GF-D8 (cell line): ENCODE data around the gene EPS8L1.
A peak's percentile ranks its signal among the peaks of the same experiment; 100 is the strongest.

Experiments
- DNase-seq: peaks from one replicate; lab custom pipeline; 2025; lab: John Stamatoyannopoulos, UW

The EPS8L1 gene

DNA sequence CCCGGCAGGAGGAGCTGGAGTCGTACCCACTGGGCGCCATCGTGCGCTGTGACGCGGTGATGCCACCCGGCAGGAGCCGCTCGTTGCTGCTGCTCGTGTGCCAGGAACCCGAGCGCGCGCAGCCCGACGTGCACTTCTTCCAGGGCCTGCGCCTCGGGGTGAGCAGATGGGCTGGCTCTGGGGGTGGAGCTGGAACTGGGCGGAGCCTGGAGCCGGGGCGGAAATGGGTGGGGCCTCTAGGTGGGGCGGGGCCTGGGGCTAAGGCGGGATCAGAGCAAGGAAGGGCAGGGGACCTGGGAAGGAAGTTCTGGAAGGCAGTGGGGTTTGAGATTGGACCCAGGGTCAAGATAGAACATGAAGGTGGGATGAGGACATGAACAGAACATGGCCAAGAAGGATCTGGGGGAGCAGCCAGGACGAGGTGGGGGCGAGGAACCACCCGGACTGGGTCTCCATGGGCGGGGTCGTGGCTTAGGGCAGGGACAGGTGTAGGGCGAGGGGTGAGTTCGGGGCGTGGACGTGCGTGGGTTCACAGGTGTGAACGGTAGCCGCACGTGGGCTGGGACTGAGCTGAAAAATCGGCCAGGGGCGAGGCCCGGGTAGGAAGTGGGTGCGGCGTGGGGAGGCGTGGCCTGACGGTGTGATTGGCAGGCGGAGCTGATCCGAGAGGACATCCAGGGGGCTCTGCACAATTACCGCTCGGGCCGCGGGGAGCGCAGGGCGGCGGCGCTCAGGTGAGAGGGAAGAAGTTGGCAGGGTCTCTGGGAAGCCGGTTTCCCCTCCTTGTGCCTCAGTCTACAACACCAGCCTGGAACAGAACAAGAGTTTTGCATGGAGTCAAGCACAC is 4.7 kb downstream of the EPS8L1 start:
- DNase-seq = peak; percentile 12

DNA sequence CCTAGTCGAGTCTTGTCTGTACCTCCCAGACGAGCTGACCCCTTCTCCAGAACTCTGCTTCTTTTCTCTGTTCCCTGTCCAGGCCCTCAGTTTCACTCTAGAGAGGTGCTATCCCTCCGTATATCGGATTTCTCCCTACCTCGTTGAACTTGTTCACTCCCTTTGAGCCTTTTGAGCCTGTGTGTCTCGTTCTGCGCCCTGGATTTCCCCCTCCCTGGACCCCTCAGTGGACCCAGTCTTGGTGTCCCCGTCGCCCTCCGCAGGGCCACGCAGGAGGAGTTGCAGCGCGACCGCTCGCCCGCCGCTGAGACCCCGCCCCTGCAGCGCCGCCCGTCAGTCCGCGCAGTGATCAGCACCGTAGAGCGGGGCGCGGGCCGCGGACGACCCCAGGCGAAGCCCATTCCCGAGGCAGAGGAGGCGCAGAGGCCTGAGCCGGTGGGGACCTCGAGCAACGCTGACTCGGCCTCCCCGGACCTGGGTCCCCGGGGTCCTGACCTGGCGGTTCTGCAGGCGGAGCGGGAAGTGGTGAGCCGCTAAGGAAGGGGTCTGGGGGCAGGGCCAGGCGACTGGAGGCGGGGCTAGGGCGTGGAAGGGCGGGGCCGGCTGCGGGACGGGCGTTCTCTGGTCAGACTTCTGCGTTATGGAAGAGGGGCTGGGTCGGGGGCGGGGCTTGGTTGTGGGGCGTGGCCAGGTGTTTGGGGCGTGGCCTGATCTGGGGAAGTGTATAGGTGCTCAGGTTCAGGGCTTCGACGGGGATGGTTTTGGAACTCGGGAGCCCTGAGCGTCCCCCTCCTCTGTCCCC is 5.5 kb downstream of the EPS8L1 start:
- peak; percentile 72 for DNase-seq

DNA sequence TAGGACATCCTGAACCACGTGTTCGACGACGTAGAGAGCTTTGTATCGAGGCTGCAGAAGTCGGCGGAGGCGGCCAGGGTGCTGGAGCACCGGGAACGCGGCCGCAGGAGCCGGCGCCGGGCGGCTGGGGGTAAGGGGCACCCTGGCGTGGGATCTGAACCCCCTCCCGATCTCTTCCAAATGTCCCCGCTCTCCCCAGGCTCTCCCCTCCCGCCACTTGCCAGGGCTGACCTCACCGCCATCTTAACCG is 6.0 kb downstream of the EPS8L1 start:
- no peak for DNase-seq

DNA sequence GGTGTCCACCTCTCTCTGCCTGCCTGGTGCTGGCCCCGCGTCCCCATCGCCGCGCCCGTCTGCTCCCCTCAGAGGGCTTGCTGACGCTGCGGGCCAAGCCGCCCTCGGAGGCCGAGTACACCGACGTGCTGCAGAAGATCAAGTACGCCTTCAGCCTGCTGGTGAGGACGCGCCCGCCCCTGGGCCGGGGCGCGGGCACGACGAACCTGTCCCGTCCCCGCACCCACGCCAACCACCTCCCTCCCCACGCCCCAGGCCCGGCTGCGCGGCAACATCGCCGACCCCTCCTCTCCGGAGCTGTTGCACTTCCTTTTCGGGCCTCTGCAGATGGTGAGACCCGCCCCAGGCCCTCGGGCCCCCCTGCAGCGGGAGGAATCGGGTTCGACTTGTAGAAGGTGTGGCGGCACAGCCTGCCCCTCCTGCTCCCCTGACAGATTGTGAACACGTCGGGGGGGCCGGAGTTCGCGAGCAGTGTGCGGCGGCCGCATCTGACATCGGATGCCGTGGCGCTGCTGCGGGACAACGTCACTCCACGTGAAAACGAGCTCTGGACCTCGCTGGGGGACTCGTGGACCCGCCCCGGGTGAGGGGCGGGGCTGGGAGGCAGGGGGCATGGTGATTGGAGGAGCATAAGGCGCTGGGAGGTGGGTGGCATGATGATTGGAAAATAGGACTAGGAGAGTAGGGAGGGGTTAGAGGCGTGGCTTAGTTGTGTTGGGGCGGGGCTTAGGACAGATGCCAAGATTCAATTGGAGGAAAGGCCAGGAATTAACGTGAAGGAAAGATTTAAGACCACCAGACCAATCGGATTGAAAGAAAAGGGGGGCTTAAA is 6.6 kb downstream of the EPS8L1 start:
- peak; percentile 56 for DNase-seq

DNA sequence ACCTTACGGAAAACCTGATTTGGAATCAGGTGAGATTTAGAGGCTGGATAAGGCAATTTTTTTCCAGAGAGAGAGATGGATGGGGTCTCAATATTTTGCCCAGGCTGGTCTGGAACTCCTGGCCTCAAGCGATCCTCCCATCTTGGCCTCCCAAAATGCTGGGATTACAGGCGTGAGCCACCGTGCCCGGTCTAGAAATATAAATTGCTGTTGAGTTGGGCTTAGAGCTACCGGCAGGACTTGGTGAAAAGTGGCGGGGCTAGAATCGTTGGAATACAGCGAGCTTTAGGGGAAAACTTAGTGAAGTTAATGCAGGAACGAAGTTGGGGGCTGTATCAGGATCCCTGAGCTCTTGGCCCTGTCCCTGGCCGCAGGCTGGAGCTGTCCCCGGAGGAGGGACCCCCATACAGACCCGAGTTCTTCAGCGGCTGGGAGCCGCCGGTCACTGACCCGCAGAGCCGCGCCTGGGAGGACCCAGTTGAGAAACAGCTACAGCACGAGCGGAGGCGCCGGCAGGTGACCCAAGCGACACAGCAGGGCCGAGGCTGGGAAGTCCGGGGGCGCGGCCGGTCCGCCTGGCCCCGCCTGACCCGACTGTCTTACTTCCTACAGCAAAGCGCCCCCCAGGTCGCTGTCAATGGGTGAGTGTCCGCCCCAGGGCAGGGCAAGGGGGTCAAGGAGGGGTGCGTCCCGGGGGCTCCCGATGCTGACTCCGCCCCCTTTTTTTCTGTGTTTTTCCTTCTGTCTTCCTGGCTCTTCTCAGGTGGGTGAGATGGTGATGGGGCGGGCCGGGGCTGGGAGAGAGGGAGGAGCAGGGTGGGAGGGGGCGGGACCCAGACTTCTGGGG is 7.6 kb downstream of the EPS8L1 start:
- no peak for DNase-seq

DNA sequence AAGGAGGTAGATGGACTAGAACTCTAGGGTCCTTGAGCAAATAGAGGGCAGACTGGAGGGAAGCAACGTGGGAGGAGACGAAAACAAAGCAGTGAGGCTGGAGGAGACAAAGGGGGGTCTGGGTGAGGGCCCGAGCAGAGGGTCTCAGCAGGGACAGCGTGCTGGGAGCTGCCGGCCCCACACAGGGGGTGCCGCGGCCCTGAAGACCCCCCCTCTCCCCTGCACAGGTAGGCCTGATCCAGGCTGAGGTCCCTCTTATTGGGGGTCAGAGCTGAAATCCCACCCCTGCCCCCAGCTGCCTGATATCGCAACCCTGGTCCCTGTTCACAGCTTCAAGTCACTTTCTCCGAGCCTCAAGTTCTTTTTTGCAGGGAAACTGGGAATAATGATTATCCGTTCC is 8.7 kb downstream of the EPS8L1 start:
- no peak for DNase-seq

DNA sequence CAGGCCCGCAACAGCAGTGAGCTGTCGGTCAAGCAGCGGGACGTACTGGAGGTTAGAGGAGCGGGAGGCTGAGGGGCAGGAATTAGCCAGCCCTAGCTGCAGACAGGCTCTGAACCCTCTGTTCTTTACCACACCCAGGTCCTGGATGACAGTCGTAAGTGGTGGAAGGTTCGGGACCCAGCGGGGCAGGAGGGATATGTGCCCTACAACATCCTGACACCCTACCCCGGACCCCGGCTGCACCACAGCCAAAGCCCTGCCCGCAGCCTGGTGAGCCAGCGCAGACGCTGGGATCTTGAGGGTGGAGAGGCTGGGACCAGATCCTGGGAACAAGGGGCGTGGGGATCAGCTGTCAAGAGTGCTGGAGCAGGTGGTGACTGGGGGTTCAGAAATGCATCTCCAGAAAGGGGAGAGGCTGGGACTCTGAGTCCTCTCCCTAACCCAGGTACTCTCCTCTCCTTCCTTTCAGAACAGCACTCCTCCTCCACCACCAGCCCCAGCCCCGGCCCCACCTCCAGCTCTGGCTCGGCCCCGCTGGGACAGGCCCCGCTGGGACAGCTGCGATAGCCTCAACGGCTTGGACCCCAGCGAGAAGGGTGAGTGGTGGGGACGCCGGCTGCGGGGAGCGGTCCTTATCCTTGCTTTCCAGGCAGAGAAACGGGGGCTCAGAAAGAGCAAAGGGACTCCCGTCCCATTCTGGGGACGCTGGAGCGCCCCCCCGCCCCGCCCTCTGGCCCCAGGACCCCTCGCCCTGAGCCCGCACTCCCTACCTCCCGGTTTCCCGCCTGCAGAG is 10.4 kb downstream of the EPS8L1 start:
- no peak for DNase-seq

DNA sequence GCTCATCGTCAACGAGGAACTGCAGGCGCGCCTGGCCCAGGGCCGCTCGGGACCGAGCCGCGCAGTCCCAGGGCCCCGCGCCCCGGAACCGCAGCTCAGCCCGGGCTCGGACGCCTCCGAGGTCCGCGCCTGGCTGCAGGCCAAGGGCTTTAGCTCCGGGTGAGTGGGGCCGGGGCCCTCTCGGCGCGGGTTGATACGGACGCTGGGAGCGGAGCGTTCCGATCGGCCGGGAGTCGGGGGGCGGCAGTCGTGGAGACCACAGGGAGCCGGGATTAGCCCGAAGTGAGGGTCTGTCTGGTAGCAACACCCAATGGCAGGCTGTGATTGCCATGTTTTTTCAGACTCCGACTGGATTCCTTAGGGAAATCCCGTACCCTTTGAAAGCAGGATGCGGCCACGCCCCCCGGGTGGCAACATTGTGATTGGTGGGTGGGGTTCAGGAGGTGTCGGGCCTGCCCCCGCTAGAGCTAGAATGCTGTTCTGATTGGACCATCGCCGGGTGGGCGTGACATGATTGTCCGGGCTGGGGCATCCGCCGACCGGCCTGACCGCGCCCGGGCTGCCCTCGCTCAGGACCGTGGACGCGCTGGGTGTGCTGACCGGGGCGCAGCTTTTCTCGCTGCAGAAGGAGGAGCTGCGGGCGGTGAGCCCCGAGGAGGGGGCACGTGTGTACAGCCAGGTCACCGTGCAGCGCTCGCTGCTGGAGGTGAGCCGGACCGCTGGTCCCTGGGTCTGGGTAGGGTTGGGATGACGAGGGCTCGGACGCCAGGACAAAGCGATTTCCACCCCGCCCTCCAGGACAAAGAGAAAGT is 11.3 kb downstream of the EPS8L1 start:
- no peak for DNase-seq

DNA sequence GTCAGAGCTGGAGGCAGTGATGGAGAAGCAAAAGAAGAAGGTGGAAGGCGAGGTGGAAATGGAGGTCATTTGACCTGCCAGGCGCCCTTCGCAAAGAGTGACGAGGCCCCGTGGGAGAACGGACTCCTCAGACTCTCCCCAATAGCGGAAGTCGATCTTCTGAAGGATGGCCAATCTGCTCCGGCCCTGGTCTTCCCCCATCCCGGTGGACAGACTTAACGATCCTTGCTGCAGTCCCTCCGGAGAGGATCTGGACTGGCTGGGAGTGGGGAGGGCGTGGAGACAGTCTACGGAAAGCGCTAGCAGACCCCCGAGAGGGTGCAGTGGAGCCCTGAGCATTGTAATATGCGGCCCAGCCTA is 11.9 kb downstream of the EPS8L1 start:
- DNase-seq = no peak

DNA sequence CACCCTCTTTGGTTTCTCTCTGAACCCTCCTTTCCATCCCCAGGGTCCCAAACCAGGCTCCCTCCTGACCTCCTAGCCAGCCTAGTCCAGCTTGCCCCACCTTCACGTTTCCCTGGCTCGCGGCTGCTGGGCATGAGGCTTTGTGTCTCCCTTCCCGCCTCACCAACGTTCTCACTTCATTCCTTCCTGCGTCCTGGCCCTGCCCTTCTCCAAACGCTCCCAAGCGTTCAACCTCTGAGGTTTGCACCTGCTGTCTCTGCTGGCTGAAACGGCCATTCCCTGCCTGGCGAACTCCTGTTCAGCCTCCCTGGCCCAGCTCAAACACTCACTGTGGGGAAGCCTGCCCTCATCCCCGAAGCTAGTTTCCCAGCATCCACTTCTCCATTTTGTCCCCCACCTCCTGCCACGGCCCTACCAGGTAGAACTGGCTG is 12.4 kb downstream of the EPS8L1 start:
- no peak for DNase-seq

DNA sequence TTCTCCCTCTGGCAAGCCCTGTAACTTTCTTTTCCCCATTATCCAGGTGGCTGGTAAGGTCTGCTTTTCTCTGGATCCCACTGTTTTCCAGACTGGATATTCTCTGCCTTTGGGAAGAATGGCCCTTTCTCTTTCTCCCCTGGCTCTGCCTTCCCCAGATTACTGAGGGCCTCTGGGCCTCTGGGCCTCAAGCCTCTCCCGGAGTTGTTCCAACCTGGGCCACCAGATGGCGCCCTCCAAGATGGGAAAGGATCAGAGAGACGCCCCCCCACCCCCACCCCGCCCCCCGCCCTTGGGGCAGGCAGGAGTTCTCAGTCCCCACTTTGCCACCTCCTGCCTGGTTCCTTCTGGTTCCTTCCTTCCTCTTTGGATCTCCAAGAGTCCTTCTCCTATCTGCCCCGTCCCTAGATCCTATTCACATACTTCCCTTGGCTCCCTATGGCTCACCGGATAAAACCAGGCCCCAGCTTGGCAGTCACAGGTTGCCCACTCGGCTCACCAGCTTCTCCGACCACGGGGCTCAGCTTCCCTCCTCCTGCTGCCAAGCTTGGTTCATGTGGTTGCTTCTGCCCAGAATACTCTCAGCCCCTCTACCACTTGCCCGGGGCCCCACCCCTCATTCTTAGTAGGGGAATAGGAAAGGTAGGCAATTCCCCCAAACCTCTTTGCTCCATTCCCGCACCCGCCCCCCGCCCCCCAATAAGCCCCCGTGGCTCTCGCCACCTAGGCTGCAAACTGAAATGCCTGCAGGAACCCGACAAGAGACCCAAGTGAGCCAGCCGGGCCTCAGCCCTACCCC is 13.1 kb downstream of the EPS8L1 start:
- no peak for DNase-seq

DNA sequence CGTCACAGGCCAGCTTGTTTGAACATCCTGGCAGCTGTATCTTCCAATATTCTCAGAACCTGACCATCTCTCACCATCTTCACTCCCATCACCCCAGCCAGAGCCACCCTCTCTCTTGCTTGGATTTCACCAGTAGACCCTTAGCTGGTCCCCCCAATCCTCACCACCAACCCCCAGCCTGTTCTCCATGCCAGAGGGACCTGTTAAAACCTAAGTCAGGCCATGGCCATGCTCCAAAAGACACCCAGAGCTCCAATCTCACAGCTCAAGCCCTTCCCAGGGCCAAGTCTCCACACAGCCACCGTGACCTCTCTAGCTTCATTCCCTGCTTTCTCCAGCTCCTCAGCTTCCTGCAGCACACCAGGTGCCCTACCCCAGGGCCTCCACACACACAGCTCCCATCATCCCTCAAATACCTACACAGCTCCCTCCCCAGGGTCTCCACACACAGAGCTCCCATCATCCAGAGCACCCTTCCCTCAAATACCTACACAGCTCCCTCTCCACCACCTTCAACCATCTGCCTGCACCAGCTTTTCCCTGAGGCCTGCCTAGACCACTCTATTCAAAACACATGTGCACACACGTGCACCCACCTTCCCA is 13.8 kb downstream of the EPS8L1 start:
- DNase-seq = no peak

DNA sequence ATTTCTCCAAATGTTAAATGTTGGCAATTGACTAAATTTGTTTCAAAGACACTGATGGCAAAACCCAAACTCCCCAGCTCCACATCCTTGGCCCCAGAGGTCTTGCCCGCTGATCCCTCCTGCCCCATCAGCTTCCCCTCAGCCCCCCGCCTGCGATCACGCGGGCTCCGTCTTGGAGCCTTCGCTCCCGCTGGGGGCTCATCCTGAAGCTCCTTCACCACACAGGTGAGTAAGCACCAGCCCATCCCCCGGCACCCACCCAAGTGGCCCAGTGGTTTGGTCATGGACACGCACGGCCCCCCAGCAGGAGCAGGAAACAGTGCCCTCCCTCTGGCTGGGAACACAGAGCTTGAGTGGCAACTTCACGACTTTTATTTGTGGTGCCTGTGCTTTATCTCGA is 14.9 kb downstream of the EPS8L1 start:
- DNase-seq = no peak

DNA sequence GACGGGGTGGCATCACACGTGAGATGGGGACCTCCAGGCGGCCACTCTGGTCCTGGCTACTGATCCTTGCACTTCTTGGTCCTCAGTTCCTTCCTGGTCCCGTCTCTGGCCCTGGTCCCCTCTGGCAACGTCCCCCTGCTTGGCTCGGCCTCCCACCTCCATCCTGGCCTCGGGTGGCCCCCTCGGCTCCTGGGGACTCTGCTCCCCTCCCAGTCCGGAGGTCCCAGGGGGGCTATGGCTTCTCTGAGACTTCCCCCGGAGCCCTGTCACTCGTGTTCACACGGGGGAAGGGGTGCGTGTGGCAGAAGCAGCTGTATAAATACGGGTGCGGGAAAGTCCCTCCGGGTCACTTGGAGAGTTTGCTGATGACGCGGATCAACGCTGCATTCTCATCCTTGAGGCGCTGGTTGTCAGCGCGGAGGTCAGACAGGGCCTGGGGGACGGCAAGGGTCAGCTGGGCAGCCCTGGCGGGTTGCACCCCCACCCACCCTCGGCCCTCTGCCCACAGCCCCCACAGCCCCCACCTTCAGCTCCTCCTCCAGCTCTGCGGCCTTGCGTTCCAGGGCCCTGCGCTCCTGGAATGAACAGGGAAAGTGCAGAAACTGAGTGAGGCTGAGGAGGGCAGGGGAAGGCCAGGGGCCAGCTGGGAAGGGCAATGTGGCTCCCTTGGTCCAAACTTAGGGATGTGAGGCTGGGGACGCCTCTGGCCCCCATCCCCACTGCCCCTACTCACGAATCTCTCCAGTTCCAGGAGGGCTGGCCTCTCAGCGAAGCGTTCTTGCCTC is 15.6 kb downstream of the EPS8L1 start:
- no peak for DNase-seq

DNA sequence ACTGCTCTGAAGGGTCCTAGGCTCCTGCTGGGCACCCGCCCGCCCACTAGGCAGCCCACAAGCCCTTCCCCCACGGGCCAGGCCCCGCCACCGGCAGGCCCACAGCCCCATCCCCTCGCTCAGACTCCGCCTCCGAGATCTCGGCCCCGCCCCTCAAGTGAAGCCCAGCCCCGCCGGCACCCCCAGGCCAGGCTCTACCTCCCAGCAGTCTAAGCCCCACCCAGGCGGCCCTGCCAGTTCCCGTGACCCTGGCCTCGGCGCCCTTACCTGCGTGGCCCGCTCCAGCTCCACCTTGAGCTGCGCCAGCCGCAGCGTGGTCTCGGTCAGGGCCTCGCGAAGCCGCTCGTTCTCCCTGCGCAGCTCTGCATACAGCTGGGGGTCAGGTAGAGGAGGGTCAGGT is 16.3 kb downstream of the EPS8L1 start:
- DNase-seq = no peak

DNA sequence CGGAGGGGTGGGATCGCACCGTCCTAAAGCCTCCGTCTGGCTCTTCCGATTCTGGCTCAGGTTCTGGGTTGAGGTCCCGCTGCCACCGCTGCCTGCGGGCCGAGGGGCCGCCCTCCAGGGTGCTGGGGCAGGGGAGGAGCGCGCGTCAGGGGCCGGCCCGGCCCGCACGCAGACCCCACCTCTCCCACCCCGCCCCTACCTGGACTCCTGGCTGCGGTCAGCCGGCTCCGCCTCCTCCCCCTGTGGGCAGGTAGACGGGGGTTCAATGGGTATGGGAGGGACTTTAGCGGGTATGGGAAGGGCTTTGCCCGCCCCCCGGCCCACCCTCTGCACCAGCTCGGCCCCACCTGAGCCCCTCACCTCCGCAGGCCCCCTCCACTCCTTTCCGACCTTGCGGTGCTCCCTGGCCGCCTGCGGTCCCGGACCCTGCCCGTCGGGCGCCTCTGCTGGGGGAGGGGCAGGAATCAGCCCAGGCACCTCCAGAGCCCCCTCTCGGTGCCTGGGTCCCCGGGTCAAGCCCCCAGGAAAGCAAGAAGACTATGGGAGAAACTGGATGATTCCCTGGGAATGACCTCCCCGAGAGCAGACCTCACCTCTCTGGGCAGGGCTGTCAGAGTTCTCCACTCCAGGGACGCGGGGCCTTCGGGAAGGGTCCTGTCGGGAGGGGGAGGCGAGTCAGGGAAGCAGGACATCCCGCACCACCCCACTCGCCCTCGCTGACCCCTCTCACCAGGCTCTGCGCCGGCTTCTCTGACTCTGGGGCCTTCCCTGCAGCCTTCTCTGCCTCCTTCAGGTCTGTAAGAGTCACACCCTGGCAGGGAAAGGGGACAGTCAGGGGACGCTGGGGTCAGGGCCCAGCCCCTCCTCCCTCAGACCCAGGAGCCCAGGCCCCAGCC is 17.0 kb downstream of the EPS8L1 start:
- no peak for DNase-seq
